GM12892 (cell line): ENCODE measurements around the gene PRPF31.
A peak's percentile ranks its signal among the peaks of the same experiment; 100 is the strongest.
"Not testable (repeated sequence)": the region's sequence is repeated elsewhere in the genome, so short reads cannot be mapped to it uniquely, and the experiment has no call there.

Experiments used
- DNase-seq: peaks from one replicate; pipeline ENCODE4 v3.0.0; 2011; ENCODE audit not compliant: insufficient read length
- FAIRE-seq: peaks from 2 replicates; lab custom pipeline; 2011; peaks lifted over from hg19 to GRCh38; lab: Jason Lieb, UNC
- POLR2A ChIP-seq: IDR thresholded peaks from 2 replicates; pipeline ENCODE4 v1.6.1; 2011; ENCODE audit warnings: low read depth, low read length, control low read depth
- POLR2AphosphoS5 ChIP-seq: IDR thresholded peaks from 2 replicates; pipeline ENCODE4 v1.6.1; 2011; ENCODE audit warnings: low read depth, low read length, control low read depth
- TAF1 ChIP-seq: IDR thresholded peaks from 2 replicates; pipeline ENCODE4 v1.6.1; 2011; ENCODE audit warnings: low read depth, mild to moderate bottlenecking, control low read depth, low read length, borderline replicate concordance

Gene PRPF31

GRCh38 chr19:54099190-54099902, 16.2 kb upstream of the PRPF31 start:
- no peak for FAIRE-seq
- no peak for TF ChIP-seq TAF1
- TF ChIP-seq POLR2A, result no peak
- TF ChIP-seq POLR2AphosphoS5, result no peak
- no peak for DNase-seq

DNA sequence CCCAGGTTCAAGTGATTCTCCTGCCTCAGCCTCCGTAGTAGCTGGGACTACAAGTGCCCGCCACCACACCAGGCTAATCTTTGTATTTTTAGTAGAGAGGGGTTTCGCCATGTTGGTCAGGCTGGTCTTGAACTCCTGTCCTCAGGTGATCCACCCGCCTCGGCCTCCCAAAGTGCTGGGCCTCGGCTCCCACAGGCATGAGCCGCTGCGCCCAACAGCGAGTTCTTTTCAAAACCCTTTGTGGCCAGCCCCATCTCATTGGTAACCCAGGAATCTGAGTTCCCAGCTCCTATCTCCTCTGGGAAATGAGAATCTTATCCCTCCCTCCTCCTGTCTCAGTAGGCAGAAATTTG, 15.7 kb upstream of the PRPF31 start:
- not testable (repeated sequence) for FAIRE-seq, DNase-seq

DNA sequence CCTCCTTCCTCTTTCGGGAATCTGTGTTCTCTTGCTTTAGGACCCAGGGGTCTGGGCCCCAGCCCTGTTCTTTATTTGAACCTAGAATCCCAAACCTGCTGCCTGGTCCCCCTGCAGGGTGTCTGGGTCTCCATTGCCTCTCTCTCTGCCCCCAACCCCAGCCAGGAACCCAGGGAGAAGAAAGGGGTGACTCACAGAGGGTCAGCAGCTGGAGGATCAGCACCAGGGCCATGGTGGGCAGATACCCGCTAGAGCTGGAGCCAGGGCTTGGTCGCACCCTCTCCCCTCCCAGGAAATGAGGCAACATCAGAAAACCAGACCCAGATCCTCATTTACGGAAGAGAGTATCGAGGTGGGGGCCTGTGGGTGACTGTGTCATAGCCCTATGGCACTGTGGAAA, 15.0 kb upstream of the PRPF31 start, which contains the start of gene OSCAR:
OSCAR (minus strand) TSS at position 243 of the 400 bp plus-strand sequence; CDS start at position 232, 11 bp downstream.
- FAIRE-seq, result no peak
- TF ChIP-seq POLR2A (no peak), POLR2AphosphoS5 (no peak), TAF1 (no peak)
- no peak for DNase-seq

DNA sequence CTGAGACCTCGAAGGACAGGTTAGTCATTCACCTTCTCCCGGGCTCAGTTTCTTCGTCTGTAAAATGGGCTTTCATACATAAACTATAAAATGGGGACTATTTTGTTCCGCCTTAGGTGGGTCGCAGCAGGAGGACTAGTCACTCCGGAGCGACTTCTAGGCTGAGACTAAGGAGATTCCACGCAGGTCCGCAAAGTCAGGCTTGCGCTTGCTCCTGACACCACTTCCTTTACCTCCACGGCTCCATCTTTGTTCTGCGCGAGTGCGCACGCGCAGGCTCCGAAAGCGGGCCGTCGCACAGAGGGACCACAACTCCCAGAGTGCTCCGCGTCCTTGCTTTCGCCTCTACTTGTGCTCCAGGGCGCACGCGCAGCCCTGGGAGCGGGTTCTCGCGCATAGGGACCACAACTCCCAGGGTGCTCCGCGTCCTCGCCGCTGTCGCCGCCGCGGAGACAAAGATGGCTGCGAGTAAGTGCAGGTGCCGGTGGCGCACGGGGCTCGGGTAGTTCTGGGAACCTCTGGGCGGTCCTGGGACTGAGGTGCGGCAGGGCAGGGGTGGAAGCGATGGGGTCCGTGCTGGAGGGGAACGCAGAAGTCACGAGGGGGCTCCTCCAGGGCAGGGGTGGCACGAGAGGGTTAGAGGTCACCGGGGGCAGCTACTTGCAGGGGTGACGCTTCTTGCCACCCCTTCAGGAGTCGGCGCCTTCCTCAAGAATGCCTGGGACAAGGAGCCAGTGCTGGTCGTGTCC, 13.0 kb upstream of the PRPF31 start, which contains the start of gene NDUFA3:
NDUFA3 (plus strand) TSS at position 435 of the 749 bp plus-strand sequence; CDS start at position 459, 24 bp downstream.
- DNase-seq (peak; percentile 100), FAIRE-seq (peak; percentile 100)
- TF ChIP-seq POLR2A, result peak; percentile 89
- TF ChIP-seq POLR2AphosphoS5, result peak; percentile 81
- peak; percentile 63 for TF ChIP-seq TAF1

DNA sequence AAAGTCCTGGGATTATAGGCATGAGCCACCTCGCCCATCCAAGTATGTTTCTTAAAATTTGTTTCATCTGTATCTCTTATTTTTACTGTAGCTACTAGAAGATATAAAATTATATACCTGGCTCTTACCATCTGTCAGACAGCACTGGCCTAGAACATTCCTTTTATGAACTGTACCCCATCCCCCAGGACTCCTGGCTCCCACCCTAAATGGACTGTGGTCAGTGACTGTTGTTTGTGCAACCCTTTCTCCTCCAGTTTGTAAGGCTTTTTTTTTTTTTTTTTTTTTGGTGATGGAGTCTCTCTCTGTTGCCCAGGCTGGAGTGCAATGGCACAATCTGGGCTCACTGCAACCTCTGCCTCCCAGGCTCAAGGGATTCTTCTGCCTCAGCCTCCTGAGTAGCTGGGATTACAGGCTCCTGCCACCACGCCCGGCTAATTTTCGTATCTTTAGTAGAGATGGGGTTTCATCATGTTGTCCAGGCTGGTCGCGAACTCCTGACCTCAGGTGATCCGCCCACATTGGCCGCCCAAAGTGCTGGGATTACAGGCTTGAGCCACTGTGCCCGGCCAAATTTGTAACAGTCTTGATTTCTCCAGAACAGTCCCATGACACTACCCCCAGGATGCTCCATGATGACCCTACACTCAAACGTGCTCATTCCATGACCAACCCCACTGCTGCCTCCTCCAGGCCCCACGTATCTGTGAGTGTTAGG, 10.4 kb upstream of the PRPF31 start:
- no peak for FAIRE-seq
- no peak for TF ChIP-seq POLR2A
- no peak for TF ChIP-seq POLR2AphosphoS5
- no peak for TF ChIP-seq TAF1
- no peak for DNase-seq

DNA sequence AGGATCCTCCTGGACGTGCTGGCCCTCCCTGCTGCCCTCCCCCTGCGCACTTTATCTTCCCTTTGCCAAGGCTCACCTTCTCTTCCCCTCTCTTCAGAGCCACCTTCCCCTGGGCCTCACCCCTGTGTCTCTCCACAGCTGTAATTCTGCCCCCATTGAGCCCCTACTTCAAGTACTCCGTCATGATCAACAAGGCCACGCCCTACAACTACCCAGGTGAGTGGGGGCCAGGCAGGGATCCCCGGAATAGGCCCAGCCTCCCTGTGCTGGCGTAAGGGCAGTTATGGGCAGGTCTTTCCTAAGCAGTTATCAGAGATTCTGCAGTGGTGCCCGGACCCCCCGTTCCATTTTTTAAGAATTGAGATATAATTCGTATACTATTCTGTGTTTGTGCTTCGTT, 9.8 kb upstream of the PRPF31 start:
- DNase-seq (no peak), FAIRE-seq (no peak)
- TF ChIP-seq POLR2A, result no peak
- no peak for TF ChIP-seq POLR2AphosphoS5
- no peak for TF ChIP-seq TAF1

- DNase-seq (no peak), FAIRE-seq (no peak)
- no peak for TF ChIP-seq POLR2AphosphoS5
- no peak for TF ChIP-seq POLR2A
- no peak for TF ChIP-seq TAF1
These were observed 8.8 kb upstream of the PRPF31 start for GRCh38 chr19:54106716-54107115.

GRCh38 chr19:54107876-54108490, 7.6 kb upstream of the PRPF31 start:
- FAIRE-seq, result no peak
- TF ChIP-seq POLR2A (no peak), POLR2AphosphoS5 (no peak), TAF1 (no peak)

DNA sequence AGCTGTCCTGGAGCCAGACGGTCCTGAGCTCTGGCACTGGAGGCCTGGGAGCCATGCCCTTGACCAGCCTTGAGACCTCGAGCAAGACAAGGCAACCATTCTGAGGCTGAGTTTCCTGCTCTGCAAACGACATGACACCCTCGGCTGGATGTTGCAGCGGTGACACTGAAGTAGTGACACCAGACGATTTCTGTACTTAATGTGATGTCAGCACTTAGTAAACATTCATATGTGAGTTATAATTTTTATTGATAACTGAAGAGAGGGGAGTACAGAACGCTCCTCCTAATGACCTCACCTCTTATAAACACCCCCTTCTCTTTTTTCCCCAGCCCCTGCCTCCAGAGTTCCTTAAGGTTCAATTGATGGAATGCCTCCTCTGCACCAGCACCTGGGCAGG, 7.1 kb upstream of the PRPF31 start:
- no peak for FAIRE-seq
- no peak for DNase-seq
- TF ChIP-seq TAF1 (no peak), POLR2A (no peak), POLR2AphosphoS5 (no peak)

More at GRCh38 chr19:54107876-54108490, 7.6 kb upstream of the PRPF31 start:
- no peak for DNase-seq

DNA sequence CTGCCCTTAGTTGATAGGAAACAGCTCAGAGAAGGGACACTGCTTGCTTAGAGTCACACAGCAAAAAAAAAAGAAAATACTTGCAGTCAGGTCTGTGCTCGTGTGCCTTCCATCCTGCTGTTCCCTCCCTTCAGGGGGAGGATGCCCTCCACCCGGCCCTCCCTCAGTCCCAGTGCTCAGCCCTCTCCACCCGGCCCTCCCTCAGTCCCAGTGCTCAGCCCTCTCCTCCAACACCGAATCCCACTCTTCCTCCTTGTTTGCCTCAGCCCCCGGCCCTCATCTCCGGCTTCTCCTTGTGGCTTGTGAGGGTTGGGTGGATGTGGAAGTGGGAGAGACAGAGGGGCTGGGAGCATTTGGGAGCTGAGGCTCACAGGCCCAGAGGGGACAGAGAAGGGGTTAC, 5.9 kb upstream of the PRPF31 start:
- no peak for TF ChIP-seq TAF1
- TF ChIP-seq POLR2A, result no peak
- no peak for TF ChIP-seq POLR2AphosphoS5
- FAIRE-seq (no peak), DNase-seq (no peak)
